HK-2 (cell line): ENCODE results near the gene HERC3.
A peak's percentile ranks its signal among the peaks of the same experiment; 100 is the strongest.

ENCODE experiments used
- DNase-seq: peaks from one replicate; pipeline ENCODE4 v3.0.0-alpha.2; 2018; ENCODE audit not compliant: unreplicated experiment

The HERC3 gene

DNA sequence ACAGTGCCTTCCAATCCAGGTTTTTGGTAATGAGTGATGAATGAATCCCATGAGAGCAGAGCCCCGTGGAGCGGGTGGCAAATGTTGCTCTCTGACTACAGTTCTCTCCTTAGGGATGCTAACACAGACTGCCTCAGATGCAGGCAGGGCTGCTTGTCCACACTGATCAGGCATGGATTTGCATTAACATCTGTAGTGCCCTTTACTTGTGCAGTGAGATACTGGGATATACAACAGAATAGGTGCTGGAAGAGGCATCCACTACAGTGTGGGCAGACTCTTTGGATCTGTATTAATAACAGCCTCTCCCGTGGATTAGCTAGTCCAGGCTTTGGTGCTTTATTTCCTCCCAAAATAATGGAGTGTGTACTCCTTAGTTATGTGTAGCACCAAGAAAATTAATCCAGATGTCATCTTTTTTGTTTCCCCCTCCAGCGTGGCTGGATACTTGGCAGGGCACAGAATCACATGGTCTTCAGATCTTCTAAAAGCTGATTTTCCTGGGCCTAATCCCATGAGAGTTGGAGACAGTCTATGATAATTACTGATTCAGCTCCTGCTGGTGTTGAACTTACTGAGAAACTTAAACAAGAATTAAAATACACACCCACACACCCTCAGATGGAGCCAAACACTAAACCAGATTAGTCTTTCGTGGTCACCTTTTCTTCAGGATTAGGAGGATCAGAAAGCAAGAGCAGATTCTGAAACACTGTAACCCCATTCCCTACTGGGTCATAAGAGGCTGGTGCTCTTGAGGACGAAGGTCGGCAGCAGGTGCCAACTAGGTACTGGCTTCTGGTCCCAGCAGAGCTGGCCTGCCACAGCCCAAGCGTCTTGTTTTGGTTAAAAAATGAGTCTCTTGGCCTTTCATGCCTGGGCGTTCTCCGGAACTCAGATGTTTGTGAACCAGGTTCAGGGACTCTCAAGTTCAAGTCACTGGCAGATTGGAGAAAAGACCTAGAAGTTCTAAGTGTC lies 128.5 kb downstream of the HERC3 start:
- no peak for DNase-seq

DNA sequence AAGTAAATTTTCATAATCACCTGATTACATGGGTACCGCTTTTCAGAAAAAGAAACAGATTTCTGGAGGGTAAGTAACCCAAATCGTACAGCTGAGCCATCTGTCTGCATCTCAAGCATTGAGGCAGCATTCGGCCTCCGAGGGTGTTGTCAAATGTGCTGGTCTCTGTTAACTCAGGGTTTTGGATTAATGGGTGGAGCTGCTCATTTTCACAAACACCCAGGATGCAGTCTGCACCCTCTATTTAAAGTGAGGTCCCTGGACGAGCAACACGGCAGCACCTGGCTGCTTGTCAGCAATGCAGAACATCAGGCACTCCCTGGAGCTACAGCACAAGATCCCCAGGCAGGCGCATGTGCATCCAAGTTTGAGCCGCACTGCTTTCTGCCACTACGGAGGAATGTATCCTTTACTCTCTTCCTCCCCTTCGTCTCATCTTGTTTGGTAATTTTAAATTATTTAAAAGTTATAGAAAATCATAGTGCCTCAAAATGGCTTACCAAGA lies 130.0 kb downstream of the HERC3 start:
- DNase-seq: no peak

DNA sequence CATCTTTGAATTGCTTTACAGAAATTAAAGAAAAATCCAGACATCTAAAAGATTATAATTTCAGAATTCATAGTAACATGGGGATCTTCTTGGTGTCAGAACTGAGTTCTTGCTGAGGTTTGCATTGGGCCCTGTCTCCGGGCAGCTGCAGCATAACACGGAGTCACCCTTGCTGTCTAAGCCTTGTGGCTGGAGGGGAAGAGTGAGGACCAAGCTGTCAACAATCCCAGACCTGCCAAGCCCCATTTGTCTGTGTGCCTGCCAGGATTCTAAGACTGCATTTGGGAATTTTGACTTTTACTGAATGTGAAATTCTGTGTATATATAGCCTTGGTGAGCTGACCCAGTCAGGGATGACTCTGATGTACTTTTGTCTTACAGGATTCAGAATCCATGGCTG lies 130.5 kb downstream of the HERC3 start:
- no peak for DNase-seq

DNA sequence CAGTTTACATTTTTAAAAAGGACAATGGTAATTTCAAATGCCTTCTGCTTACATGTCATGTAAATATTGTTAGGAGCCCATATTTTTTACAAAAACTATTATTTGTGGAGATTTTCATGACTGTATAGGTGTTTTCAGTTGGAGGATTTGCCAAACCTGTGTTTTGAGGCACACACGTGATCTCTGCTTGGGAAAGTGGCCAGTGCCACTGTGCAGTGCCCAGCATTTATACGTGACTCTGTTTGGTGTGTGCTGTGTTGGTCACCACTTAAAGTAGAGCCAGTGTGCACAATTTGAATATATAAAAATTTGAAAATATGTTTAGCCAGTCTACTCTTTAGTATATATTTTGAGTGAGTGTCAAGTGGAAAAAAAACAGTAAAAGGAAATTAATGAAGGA lies 132.1 kb downstream of the HERC3 start:
- no peak for DNase-seq

DNA sequence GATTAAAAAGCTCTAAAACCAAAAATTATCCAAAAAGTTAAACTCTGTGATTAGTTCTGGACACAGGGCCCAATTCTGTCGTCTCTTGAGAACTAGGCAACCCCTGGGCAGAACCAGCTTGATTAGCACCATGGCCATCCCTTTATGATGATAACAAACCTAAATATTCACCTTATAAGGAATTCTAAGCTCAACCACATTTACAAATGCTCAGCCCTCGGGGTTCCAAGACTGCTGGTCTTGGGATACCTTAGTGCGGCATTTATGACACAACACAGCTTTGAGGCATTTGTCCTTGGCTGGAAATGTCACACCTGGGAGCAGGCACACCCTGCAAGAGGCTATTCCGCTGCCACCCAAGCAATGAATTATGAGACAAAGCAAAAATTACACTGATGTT lies 132.9 kb downstream of the HERC3 start:
- DNase-seq: no peak

DNA sequence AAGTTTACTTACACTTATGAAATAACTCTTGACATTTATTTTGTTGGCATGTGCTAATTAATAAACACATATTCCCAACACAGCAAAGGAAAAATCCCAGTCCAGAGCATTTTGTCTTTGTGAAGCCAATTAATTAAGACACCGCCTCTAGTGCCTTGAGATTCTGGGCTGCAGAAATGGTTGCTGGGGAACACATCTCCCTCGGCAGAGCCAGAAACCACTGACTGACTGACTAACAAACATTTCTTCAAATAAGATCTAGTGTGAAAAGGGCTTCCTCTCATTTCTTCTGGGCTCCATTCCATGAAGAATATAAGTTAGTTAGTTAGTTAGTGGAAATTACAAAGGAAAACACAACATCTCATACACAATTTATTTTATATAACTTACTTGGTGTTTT lies 133.7 kb downstream of the HERC3 start:
- DNase-seq: no peak

DNA sequence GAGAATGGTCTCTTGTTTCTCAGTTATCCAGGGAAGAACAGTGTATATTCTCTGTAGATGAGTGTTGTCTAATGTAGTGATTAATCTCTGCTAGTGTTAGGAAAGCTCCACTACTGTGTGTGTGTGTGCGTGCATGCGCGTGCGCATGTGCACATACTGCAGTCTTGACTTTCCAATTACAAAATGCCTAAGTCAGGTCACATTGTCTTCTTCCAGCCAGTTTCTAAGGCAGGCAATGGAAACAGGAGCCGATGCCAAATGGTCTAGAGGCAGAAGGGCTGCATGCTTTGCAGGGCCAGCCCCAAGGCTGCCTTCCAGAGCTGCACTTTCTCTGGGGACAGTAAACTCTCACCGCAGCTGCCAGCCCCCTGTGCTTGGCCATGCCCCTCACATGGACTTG lies 135.9 kb downstream of the HERC3 start:
- no peak for DNase-seq

DNA sequence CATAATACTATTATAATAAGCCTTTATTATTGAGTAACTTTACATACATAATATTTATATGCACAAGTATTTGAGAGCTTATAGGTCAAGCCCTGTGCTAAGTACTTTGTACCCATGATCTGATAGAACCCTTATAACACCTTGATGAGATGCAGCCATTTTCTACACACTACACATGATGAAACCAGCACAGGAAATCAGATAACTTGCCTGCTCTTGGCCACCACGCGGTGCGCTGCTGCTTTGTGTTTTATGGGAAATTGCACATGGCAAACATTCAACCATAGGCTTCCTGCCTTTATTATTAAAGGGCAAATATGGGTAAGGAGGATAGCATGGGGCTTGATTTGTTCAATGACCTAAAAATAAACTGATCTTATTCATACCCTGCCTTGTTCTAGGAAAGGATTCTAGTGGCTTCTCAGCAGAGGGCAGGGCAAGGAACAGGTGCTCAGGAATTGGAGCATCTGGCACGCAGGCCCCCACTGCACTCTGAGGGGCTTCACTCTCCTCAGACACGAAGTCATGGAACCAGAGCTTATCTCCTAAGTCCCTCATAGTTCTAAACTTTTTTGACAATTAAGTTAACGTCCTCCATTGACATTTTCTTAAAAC lies 137.0 kb downstream of the HERC3 start:
- DNase-seq: no peak

DNA sequence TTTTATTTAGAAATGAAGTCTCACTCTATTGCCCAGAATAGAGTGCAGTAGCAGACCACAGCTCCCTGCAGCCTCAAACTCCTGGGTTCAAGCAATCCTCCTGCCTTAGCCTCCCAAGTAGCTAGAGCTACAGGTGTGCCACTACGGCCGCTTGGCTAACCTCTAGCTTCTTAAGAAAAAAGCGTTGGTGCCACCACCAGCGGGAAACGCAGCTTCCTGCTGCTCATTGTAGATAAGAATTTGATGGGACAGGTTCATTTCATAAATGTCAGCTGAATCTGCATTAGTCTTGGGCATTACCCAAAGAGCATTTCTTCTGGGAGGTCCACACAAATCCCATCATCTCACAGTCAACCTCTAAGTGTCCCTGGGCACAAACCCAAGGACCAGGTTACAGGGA lies 138.5 kb downstream of the HERC3 start:
- no peak for DNase-seq

DNA sequence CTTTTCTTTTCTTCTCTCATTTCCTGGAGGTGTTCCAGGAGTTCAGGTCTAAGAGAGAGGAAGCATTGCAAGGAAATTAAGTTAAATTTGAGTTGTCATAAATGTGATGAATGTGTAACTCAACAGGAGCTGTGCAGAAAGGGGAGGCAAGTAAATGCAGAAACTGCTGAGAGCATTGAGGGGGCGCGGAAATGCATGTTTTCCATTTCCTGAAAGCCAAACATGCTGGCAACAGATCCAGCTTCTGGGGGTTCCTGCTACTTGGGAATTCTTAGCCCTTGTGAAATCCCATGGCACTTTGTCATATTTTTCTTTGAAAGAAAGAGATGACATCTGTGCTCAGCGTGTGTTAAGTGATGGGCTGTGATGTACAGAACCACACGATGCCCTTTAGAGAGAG lies 139.1 kb downstream of the HERC3 start:
- DNase-seq: no peak

DNA sequence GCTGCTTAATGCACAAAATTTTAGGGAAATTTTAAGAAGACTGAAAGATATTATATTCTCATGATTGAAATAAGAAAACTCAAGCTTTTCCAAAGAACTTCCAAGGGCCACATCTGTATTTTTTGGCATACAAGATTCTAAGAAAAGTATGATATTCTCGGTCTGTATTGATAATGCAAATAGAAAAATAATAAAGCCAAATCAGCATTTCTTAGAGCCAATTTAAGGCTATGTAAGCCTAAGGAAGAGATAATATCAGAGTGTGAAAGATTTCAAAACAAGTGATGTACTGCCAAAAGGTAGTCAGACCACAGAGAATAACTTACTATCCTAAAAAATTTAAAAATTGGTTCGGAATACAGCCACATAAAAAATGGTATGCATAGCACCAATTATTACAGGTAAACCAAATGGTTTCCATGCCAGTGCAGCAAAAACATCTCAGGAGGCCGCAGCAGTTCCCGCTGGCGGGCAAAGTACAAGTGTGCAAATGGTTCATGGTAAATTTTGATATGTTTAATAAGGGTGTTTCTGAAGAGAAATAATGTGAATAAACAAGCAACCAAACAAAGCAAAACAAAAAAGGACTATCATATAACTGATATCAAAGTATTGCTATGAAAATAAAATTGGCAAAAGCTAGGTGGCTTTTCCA lies 140.6 kb downstream of the HERC3 start:
- DNase-seq: no peak

DNA sequence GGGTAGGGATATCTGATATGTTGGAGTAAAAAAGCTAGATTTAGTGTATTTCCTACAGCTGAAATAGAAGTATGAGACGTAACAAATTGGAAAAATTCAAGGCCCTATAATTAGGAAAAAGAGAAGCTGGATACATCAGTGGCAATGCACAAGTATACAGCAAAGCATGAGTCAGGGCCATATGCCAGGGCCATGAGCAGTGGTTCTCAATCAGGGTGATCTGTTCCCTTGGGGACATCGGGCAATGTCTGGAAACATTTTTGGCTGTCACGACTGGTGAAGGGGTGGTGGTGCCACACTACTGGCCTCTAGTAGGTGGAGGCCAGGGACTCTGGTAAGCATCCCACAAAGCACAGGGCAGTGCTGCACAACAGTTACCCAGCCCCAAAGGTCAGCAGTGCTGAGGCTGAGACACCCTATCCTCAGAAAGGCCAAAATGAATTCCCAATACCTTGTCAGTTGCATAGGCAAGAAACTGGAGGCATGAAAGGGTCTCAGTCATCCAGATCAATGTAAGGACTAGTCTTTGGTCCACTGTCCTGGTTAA lies 142.2 kb downstream of the HERC3 start:
- DNase-seq: no peak

DNA sequence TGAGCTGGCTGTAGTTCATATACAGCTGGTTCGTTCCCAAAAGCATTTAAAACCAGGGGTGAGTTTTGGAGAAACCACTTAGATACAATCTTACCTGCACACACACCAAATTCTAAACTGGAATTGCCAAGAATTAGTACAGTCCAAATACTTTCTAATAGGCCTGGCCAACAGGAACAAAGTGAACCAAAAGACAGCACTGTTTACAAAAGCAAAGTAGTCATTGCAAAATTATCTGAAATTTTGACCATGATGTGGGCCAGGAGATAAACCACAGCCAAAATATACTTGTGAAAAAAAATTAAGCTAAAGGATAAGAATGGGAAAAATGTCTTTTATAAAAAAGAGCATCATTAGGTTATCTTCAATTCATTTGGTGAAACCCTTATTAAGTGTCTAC lies 143.3 kb downstream of the HERC3 start:
- DNase-seq: no peak

DNA sequence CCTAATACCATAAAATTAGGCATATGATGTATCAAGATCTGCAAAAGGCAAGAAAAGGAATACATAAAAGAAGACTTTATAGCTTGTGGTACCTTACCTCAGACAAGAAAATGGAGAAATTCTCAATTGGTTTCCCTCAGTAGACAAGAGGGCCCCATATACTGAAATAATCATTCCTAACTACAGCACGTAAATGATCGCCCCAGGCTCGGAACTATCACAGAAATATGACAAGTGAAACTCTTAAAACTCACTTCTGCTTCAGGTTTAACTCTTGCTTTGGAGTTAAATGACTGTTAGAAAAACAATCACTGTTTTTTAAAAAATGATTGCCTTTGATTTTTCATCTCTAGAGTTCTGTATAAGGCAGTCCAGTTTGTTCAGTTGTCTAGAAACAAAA lies 144.0 kb downstream of the HERC3 start:
- DNase-seq: no peak

DNA sequence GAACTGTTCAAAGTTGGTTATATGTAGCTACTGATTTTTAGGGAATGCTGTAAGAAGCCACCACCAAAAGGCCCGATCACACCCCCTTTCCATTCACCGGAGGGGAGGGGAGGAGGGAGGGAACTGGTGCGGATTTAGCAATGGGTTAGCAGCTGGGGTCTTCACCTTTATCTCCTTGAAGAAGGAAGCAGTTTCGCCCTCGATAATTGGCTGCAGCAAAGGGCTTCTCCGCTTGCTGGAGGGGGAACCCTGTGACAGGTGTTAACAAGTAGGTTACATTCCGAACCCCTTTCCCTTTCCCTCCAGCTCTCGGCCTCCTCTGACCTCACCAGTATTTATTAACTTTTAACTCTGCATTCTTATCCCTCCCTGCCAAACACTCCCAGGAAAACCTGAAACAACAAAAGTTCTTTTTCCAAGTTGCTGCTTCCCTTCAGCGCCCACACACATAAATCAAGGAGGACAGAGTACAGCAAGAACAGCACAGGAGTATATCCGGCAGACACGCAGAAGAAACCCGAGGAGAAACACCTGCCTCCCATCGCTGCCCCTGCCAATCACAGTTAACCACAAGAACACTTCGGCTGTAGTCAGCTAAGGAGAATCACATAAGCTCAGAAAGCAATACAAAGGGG lies 145.1 kb downstream of the HERC3 start:
- DNase-seq: peak; percentile 69

DNA sequence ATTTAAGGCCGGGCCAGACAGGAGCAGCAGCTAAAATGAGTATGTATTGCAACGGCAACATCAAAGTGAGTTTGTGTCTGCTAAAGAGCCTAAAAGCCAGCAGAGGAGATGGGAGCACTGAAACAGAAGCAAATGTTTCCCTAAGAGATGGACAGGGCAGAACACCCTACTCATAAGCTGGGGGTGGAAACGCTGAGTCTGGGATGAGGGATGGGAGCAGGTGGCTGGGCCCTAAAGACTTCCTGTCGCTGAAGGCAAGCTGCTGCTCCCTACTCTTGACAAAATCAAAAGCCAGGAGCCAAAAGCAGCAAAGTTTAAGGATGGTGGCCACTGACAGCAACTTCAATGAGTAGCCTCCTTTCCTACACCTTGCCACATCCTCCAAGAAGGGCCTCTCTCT lies 145.9 kb downstream of the HERC3 start:
- no peak for DNase-seq

DNA sequence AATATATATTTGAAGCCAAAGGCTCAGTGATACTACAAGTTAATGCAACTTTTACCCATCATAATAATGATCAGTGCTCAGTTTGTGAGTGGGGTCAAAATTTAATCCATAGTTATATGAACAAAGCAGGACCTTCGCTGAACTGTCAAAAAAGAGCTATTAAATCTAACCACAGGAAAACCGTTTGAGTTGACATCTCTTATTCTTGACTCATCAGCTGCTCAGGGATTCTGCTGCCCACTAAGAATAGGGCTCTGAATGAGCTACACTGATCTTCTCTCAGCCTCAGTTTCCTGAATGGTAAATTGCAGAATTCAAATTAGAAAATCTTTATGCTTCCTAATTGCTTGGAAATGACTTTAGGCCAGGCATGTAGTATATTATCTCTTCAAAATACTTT lies 150.3 kb downstream of the HERC3 start:
- no peak for DNase-seq

DNA sequence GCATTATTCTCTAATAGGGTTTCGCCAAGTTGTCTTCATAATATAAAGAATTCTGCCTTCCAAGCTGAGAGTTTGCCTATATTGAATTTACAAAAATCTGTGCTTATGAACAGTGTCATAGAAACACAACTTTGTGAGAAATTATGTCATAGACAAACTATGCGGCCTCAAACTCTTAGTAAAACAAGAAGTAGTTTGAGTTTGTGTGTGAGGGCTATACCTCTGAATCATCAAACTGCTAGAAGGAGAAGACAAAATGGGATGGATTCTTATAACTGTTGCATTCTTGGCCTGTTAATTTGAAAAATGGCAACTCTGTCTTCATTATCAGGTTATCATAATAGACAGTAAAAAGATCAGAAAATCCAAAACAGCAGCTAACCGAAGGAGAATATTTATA lies 151.4 kb downstream of the HERC3 start:
- no peak for DNase-seq

DNA sequence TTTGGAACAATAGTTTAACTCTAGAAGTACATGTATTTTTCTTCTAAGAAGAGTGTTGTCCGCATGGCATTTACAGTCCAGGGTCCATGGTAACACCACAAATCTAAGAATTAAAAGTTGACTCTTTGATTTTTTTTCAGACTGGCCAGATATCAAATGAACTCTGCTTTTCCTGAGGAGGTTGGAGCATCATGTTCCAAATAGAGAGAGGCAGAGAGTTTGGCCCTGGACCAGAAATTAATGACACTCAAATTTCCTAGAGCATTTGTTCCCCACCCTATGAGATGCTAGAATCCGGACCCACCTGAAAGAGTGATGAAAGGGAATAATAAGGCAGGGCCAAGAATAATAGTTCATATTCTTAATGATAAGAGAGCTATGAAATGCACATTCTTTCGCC lies 152.3 kb downstream of the HERC3 start:
- no peak for DNase-seq

DNA sequence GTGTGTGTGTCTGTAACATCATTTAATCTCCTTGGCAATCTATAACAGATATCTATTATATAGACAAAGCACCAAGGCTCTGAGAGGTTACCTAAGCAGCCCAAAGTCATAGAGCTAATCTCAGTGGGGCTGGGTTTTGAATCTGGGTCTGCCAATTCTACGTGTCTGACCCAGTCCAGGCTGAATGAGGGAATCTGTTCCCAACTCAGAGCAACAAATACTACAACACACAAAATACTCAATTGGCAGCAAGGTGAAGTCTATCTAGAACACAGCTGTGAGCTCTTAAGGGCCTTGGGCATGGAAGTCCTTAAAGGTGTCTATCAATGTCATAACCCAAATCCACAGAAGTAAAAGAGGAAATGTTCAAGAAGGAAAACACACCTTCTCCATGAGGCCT lies 152.9 kb downstream of the HERC3 start:
- no peak for DNase-seq

DNA sequence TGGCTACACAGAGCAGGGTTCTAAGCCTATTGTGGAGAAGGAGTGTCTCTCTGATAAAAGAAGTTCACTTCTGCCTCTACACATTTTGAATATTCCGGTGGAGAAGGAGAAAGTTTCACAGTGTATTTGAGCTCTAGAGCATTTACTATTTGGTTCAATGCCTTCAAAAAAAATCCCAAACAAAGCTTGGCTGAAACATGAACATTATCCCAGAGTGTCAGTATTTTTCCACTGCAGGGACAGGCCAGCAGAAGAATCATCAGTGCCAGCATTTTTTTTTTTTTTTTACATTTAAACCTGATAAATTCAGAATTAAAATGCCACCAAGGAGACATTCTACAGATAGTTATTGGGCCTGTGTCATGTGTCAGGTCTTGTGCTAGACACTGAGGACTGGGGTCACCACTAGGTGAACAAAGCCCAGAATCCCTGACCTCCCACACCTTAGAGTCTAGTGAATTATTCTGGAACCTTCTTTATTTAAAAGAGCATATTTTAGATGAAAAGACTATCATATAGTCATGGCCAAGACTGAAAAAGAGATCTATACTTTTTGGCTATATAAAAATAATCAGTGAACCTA lies 153.4 kb downstream of the HERC3 start:
- no peak for DNase-seq

DNA sequence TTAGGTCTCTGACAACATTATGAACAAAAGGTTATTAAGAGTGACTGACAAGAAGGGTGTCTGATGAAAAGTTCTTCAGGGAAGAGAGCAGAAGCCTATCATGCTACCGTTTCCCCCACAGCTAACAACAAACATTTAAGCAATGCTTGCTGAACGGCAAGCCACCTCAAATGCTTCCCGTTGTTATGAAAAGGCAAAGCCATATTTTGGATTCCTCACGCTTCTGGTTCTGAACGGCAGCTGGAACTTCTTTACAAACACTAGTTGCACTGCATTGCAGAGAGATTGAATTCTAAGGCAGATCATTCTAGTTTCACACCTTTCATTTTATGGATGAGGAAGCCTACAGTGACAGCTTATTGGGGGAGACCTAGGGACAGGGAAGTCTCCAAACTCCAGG lies 153.9 kb downstream of the HERC3 start:
- DNase-seq: no peak
